GM12891 (cell line): ENCODE measurements around the gene ZSCAN18.

ENCODE experiments used
- DNase-seq: peaks from one replicate; pipeline ENCODE4 v3.0.0; 2011; ENCODE audit warnings: low spot score; ENCODE audit not compliant: insufficient read length
- FAIRE-seq: peaks from 2 replicates; lab custom pipeline; 2011; peaks lifted over from hg19 to GRCh38; lab: Jason Lieb, UNC
- PAX5 ChIP-seq: IDR thresholded peaks from 2 replicates; pipeline ENCODE4 v1.6.1; 2011; ENCODE audit warnings: low read length, moderate library complexity, mild to moderate bottlenecking; ENCODE audit not compliant: insufficient read depth, severe bottlenecking
- POLR2A ChIP-seq: IDR thresholded peaks from 2 replicates; pipeline ENCODE4 v1.6.1; 2011; ENCODE audit warnings: low read depth, low read length, control low read depth
- POLR2AphosphoS5 ChIP-seq: IDR thresholded peaks from 2 replicates; pipeline ENCODE4 v1.6.1; 2011; ENCODE audit warnings: low read depth, low read length, control low read depth
- POU2F2 ChIP-seq: IDR thresholded peaks from 2 replicates; pipeline ENCODE4 v1.6.1; 2011; ENCODE audit warnings: low read depth, mild to moderate bottlenecking, control low read depth, low read length, moderate library complexity
- SPI1 ChIP-seq: IDR thresholded peaks from 2 replicates; pipeline ENCODE4 v1.6.1; 2011; ENCODE audit warnings: low read depth, low read length, control low read depth
- TAF1 ChIP-seq: IDR thresholded peaks from 2 replicates; pipeline ENCODE4 v1.6.1; 2011; ENCODE audit warnings: low read depth, low read length, control low read depth

ZSCAN18 gene

DNA sequence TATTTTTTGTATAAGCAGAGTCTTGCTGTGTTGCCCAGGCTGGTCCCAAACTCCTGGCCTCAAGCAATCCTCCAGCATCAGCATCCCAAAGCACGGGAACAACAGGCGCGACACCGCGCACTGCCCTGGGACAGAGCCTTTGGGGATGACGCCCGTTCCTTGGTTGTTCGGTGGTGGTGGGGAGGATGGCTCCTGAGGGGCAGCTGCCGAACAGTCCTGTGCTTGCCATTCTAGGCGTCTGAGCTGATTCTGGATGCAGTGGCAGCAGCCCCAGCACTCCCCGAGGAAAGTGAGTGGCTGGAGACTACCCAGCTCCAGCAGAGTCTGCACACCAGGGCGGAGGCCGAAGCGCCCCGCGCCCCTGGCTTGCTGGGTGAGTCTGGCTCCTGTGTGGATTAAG, 45.8 kb downstream of the ZSCAN18 start:
- TF ChIP-seq POU2F2 (no peak), SPI1 (no peak), POLR2AphosphoS5 (no peak)
- DNase-seq (no peak), FAIRE-seq (no peak)

DNA sequence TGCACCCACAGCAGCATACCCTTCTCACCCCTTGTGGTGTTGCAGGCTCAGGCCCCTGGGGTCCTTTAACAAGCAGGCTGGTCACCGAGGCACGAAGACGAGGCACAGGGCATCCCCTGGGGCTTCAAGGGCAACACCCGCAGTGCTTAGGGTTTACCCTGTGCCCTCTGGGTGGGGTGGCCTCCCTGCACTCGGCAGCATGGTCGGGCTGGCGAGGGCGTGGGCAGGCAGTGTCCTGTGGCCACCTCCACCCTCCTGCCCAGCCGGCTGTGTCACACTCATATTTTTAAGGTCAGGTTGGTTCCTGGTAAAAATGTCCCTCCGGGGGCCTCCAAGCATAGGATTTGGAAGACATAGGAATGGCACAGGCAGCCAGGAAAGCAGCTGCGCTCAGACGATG, 50.4 kb downstream of the ZSCAN18 start:
- DNase-seq (no peak), FAIRE-seq (no peak)
- TF ChIP-seq POLR2A (no peak), PAX5 (no peak), TAF1 (no peak), SPI1 (no peak), POU2F2 (no peak), POLR2AphosphoS5 (no peak)

DNA sequence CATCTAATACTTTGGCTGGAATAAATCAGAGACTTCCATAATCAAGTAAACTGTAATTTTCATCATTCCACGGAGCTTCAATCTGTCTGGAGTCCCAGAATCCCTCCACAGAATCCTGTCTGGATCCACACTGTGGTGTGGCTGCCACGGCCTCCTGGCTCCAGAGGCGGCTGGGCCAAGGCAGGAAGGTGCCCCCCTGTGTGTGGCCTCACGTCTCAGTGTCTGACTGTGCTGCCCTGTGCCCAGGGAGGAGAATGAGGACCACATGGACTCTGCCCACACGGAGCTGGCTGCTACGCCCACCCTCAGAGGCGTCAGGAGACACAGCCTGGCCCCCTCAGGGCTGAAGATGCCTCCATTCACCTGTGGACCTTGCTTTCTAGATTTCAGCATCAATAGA, 51.2 kb downstream of the ZSCAN18 start:
- no peak for DNase-seq
- no peak for FAIRE-seq
- TF ChIP-seq POU2F2 (no peak), TAF1 (no peak), POLR2A (no peak), POLR2AphosphoS5 (no peak), SPI1 (no peak), PAX5 (no peak)

DNA sequence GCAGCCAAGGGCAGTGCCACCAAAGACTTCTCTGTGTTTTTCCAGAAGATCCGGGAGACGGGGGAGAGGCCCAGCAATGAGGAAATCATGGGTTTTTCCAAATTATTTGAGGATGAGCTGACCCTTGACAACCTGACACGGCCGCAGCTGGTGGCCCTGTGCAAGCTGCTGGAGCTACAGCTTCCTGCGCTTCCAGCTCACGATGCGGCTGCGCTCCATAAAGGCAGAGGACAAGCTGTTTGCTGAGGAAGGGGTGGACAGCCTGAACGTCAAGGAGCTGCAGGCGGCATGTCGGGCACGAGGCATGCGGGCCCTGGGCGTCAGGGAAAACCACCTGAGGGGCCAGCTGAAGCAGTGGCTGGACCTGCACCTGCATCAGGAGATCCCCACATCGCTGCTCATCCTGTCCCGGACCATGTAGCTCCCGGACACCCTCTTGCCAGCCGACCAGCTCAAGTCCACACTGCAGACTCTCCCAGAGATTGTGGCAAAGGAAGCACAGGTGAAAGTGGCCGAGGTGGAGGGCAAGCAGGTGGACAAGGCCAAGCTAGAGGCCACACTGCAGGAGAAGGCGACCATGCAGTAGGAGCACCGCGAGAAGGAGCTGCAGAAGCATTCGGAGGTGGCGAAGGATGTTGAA, 52.5 kb downstream of the ZSCAN18 start:
- no peak for TF ChIP-seq PAX5
- DNase-seq, result no peak
- FAIRE-seq, result no peak

DNA sequence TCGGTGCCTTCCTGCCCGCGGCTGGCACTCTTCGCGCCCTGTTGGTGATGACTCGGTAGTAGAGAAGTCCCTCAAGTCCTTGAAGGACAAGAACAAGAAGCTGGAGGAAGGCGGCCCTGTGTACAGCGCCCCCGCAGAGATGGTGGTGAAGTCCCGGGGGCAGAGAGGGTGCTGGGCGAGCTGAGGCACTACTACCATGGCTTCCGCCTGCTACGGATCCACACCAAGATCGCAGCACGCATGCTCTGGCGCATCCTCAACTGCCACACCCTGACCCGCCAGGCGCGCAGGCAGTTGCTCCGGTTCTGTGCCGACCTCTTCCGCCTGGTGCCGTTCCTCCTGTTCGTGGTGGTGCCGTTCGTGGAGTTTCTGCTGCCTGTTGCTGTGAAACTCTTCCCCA, 53.1 kb downstream of the ZSCAN18 start:
- no peak for DNase-seq
- no peak for TF ChIP-seq SPI1
- no peak for TF ChIP-seq POLR2A
- no peak for TF ChIP-seq PAX5
- TF ChIP-seq POU2F2, result no peak
- TF ChIP-seq POLR2AphosphoS5, result no peak
- no peak for TF ChIP-seq TAF1
- FAIRE-seq, result no peak

DNA sequence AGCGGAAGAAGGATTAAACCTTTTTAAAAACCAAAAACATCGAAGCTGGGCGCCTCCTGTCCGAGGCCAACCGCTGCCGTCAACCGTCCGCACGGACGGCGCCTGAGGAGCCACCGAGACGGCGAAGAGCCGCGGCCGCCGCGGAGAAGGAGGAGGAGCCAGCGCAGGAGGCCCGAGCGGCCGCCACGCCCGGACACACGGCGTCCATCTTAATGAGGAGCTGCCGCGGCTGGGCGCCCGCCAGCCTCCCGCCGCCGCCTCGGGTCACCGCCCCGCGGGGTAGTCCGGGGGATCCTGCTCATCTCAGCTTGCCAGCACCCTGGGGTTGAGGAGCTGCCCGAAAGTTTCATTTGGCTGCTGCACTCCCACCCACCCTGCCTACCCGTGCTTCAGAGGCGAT, 53.6 kb downstream of the ZSCAN18 start:
- TF ChIP-seq PAX5, result no peak
- no peak for TF ChIP-seq POLR2A
- no peak for TF ChIP-seq SPI1
- TF ChIP-seq POLR2AphosphoS5, result no peak
- no peak for TF ChIP-seq POU2F2
- no peak for TF ChIP-seq TAF1
- FAIRE-seq (no peak), DNase-seq (no peak)

DNA sequence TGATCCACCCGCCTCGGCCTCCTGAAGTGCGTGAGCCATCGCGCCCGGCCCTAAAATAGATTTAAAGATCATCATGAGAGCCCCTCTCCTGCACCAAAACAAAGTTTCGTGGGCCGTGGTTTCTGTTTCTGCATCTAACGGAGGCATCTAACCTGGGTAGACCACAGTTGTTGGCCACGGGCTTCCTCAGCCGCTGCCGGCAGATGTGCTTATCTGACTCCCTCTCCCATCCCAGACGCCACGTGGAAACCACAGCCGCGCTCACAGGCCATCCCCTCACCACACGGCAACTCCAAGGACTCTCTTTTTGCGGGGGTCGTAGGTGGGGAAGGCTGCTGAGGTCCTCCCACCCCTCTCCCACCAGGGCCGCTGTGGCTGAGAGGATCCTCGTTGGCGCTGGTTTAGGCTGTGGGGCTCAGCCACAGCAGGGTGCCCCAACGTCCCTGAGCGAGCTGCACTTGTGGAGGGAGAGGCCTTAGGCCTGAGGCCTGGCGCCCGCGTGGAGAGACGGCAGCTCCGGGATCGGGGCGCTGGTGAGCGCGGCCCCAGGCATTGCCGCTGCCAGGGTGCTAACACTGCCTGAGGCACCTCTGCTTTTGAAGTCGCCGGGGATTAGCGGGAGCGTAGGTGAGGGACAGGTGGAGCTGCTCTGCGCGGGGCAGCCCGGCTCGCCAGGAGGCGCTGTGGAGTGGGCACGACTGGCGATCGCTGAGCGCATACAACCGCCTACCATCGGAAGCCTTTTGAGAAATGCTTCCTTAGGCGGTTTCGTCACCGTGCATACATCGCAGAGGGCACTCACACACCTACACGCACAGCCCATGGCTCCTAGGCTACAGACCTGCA, 55.3 kb downstream of the ZSCAN18 start:
- no peak for DNase-seq
- TF ChIP-seq POLR2AphosphoS5 (no peak), POU2F2 (no peak), TAF1 (no peak), PAX5 (no peak), SPI1 (no peak), POLR2A (no peak)
- FAIRE-seq, result no peak

DNA sequence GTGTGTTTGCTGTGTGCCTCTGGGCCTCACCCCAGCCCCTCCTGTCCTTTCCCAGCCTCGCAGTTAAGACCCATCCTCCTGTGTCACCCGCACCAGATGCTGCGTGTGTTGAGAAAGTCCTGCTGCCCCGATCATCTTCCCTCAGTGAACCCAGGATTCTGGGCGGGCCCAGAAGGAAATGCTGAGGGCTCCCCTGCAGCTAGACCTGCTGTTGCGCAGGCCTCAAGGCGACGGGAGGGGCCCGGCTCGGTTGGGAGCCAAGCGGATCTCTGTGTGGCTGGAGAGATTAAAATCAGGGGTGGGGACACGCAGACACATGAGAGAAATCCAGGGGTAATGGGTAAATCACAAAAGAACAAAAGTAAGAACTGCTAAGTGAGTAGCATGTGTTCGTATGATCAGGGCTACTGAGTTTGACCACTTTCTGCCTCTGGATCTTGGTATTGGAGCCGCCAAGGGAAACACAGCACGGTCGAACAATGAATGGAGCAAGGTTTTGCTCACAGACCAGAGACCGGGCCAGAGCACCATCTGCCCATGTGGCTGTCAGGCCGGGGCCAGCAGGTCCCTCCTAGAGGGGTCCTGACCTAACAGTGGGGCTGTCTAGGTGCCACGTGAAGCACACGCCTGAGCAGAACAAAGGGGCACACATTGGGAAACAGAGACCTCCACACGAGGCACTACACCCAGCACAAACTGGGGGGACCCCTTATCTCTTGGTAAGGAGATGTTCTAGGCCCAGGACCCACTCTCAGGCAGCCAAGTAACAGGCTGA, 57.1 kb downstream of the ZSCAN18 start:
- TF ChIP-seq POLR2A, result no peak
- no peak for DNase-seq
- no peak for FAIRE-seq

DNA sequence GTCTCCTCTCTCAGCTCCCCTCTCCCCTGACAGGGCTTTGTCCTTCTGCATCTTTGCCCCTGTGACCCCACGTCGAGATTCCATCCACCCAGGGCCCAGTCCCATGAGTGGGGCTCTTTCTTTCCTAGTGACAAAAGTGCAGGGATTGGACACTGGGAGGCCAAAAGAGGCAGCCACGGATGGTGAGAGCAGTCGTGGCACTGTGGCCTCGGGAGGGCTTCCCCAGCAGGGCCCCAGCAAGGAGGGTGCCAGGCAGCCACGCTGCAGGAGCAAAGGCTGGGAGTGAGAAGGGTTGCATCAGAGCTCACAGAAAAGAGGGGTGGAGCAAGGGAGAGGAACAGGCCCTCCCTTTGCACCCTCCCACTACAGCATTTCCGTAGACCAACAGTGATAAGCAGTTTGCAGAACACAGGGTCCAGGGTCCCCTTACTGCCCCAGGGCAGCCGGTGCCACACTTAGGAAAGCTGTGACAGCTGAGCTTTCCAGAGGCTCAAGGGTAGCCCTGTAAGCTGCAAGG, 59.3 kb downstream of the ZSCAN18 start:
- TF ChIP-seq POLR2A (no peak), POLR2AphosphoS5 (no peak), TAF1 (no peak), PAX5 (no peak), SPI1 (no peak), POU2F2 (no peak)
- DNase-seq, result no peak
- no peak for FAIRE-seq
